OCI-M2 (cell line): ENCODE measurements around the gene SYT5.
"Not testable (repeated sequence)": the region's sequence is repeated elsewhere in the genome, so short reads cannot be mapped to it uniquely, and the experiment has no call there.

ENCODE experiments used
- DNase-seq: peaks from one replicate; lab custom pipeline; 2025; ENCODE audit not compliant: unreplicated experiment; lab: John Stamatoyannopoulos, UW

SYT5 gene

GRCh38 chr19:55208880-55209692, 29.0 kb upstream of the SYT5 start, which contains the start of gene PTPRH:
TSS of gene PTPRH (minus strand) at chr19:55209501. CDS start at chr19:55209433, 68 bp downstream.
- DNase-seq: no peak

GRCh38 chr19:55206664-55207500, 26.8 kb upstream of the SYT5 start:
- DNase-seq: peak; percentile 83

DNA sequence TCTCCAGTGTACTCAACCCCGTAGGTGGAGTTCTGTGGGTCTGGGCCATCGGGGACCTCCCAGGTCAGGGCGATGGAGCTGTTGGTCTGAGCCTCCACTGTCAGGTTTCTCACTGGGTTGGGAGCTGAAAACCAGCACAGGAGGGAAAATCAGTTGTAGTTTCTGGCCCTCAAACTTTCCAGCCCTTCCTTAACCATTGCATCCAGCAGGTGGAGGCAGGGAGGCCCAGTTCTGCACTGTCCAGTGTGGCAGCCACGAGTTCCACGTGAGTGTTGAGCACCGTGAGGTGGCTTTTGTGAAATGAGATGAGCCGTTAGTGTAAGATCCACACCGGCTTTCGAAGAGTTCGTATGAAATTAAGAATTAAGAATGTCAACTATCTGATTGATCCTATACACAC, 22.1 kb upstream of the SYT5 start:
- not testable (repeated sequence) for DNase-seq

- DNase-seq: no peak
Measured at GRCh38 chr19:55199620-55200204, 19.6 kb upstream of the SYT5 start.

GRCh38 chr19:55198651-55199050, 18.6 kb upstream of the SYT5 start:
- DNase-seq: no peak

- DNase-seq: no peak
Measured at GRCh38 chr19:55197528-55197927, 17.4 kb upstream of the SYT5 start.

DNA sequence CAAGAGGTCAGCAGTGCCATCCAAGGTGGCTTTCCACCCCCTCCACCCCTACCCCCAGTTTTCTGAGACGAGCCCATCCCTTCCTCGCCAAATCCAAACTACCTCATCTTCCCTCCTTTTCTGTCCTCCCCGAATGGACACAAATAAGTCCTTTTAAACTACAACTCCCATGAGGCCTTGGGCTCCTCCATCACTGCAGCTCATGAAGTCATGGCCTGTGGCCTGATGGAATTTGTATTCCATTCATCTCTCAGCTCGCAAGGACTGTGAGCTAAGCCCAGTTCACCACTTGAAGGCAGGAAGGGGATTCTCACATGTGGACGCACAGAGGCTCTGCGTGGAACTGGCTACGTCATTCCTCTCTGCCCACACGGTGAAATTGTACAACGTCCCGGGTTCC, 16.7 kb upstream of the SYT5 start:
- no peak for DNase-seq

- no peak for DNase-seq
Measured at GRCh38 chr19:55193481-55193880, 13.4 kb upstream of the SYT5 start.

- DNase-seq: no peak
Measured at GRCh38 chr19:55189403-55189835, 9.3 kb upstream of the SYT5 start.

DNA sequence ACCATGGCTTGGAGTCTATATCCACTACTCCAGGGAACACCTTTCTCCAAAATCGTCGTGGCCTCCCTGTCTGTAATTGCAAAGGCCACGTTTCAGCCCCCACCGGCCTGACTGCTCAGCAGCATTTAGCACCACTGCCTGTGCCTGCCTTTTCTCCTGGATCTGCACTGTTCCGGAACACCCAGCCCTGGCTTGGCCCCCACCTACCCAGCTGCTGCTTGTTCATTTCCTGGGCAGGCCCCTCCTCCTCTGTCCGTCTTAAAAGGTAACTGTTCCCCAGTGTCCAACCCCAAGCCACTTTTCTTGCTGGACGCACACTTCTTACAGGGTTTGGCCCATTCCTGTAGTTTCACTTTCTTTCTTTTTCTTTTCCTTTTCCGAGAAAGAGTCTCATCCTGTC, 8.5 kb upstream of the SYT5 start:
- DNase-seq: no peak

DNA sequence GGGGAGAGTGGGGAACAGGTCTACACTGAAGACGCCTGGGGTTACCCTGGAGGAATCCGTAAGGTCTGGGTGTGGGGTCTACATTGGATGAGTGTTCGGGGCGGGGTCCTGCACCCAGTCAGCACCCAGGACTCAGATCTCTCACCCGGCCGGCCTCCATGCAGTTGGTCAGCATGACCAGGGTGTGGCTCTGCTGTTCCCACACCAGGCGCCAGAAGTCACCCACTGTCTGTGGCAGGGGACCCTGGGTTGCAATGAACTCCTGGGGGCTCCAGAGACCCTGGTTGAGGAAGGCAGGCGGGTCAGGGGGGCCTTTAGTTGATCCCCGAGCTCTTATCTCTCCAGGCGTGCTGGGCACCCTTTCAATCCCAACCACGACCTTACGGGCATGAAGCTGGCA, 6.0 kb upstream of the SYT5 start:
- no peak for DNase-seq

DNA sequence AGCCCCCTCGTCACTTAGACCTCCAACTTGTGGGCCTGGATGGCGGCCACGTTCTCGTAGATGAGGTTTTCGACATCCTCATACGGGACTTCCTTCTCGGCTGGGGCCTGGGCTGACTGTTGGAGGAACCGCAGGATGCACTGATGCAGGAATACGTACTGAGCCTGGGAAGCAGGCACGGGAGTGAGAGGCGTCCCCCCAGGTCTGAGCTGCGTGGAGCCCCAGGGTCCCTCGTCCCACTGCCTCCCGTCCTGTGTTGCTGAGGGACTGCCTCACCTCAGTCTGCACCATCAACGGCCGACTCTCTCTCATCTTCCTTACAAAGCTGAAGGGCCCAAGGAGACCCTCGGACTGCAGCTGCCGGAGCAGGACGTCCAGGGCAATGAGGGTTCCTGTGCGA, 1.7 kb upstream of the SYT5 start:
- no peak for DNase-seq

DNA sequence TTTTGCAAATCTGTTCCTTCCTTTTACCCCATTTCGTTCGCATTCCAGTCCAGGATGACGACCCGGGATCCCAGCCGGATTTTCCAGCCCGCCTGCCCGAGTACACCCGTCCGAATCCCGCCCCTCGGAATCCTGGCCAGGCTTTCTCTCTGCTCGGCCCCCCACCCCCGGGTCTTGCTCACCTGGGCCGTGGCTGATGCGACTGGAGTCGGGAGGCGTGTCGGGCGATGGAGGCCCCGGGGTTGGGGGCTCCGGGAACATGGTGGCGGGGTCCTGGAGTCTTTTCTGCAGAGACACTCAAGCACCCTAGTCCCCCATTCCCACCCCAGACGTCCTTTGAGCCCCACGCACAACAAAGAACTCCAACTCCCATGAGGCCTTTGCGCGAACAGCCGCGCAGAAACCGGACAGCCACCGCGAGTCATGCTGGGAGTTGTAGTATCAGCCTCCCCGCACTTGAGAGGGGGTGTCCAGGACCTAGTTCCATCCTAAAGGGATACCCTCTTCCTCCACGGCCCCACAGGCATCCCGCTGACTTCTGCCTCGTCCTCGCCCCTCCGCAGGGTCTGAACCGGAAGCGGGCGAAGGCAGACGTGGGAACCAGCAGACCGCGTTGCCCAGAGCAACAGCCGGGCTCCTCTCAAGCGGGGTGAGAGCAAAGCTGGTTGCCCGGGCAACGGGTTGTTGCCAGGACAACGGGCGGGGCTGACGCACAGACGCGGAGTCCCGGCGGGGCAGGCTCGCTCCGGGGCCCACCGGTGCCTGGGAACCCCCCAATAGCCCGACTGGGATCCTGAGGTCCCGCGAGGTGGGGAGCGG, 1.1 kb downstream of the SYT5 start:
- peak; percentile 82 for DNase-seq

DNA sequence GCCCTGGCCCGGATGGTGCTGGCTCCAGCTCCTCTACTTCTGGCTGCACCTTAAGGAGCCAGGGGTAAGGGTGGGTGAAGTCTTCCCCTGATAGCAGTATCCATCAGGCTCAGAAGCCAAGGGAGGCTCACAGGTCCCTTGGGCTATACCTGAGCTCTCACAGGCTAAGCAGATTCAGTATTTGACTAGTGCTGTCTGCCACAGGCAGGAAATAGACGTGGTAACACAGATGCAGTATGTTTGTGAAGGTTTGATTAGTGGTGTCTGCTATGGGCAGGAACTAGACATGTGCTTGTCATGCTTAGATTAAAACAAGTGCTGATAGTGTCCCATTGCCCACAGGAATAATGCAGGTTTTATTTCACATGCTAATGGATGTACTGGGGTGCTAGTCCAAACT, 4.0 kb downstream of the SYT5 start:
- no peak for DNase-seq

DNA sequence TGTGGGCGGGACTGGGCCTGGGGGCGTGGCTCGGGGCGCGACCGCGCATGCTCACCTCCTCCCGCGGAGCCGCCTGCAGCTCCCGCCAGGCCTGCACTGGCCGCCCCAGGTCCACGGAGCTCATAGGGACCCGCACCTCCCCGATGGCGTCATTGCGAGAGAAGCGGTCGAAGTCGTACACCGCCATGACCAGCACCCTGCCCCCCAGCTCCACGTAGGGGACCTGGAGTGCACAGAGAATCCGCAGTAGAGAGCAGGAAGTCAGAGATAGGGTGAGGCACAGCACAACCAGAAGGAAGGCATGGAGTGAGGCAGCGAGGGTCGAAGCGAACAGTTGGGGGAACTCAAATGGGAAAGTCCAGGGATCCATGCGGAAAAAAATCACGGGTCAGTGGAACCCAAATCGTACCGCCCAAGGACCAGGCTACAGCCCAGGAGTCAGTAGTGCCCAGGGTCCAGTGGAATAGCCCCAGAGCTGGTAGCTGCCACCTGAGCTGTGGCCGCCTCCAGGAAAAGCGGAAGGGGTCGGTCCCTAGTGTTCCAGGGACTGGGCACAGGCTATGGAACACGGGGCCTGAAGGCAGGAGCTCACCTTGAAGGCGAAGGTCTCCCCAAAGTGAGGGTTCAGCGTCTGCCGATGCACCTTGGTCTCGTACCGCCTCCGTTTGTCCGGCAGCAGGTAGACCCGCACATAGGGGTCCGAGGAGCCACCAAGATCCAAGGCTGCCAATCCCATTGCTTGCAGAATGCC, 4.8 kb downstream of the SYT5 start:
- DNase-seq: no peak

DNA sequence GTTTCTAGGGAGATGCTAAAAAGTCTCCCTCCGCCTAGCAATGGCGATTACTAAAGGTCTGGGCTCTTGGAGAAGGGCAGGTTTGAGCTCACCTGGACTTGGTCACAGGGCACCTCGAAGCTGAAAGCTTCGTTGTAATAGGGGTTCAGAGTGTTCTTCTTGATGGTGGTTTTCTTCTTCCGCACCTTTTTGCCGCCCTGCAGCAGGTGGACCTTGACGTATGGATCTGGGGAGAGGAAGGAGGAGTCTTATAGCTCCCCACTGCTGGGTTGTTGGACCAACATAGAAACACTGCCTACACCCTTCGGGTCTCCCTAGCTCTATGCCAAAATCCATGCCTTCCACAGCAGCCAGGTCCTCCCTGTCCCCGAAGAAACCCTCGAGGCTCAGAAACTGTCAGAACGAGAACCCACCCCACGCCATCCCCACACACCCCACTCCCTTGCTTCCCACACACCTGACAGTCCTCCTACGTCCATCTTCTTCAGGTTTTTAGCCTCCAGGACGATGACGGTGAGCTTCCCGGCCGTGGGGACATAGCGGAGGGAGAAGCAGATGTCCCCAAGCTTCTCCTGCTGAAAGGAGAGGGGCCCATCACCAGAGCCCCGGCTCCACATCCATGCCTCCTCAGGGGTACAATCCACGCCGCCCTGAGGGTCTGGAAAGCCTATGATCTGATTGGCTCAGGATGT, 5.5 kb downstream of the SYT5 start:
- no peak for DNase-seq

- DNase-seq: no peak
Measured at GRCh38 chr19:55173714-55174409, 6.2 kb downstream of the SYT5 start.

- DNase-seq: no peak
Measured at GRCh38 chr19:55173186-55173713, 6.8 kb downstream of the SYT5 start.

GRCh38 chr19:55172741-55173140, 7.3 kb downstream of the SYT5 start:
- no peak for DNase-seq
